Coronary artery (tissue), 2 donors: Measurements from ENCODE around the gene CENPF.

ENCODE experiments used
- DNase-seq: peaks from one replicate; pipeline ENCODE4 v3.0.0-alpha.2; 2017; ENCODE audit warnings: low spot score
- H3K27ac ChIP-seq, 2 donors: fragments of 200-600 bp; sonication (generic); one replicate each; pipeline ENCODE4 v1.5.1; 2016 to 2019
- H3K4me3 ChIP-seq: fragments of 200-600 bp; sonication (generic); 2 replicates; pipeline ENCODE4 v1.5.1; 2016; ENCODE audit warnings: mild to moderate bottlenecking, moderate library complexity
- CTCF ChIP-seq: fragments of 200-600 bp; sonication (generic); IDR thresholded peaks from one replicate; pipeline ENCODE4 v1.5.1; 2019; ENCODE audit warnings: antibody characterized with exemption

The CENPF gene

GRCh38 chr1:214615871-214616270 lies 12.9 kb downstream of the CENPF start:
- DNase-seq: no peak
- TF ChIP-seq CTCF: no peak
- no peak overlapping the region for H3K4me3 ChIP-seq
- H3K27ac ChIP-seq: no peak overlapping the region

- no peak for TF ChIP-seq CTCF
- Histone ChIP-seq H3K27ac (no peak overlapping the region), H3K4me3 (no peak overlapping the region)
- DNase-seq: no peak
Observed at GRCh38 chr1:214617246-214617645, 14.3 kb downstream of the CENPF start.

GRCh38 chr1:214617843-214618242 lies 14.8 kb downstream of the CENPF start:
- no peak for DNase-seq
- TF ChIP-seq CTCF: no peak
- Histone ChIP-seq H3K4me3 (no peak overlapping the region), H3K27ac (no peak overlapping the region)

GRCh38 chr1:214621236-214621635 lies 18.2 kb downstream of the CENPF start:
- H3K4me3 ChIP-seq: no peak overlapping the region
- H3K27ac ChIP-seq: no peak overlapping the region

GRCh38 chr1:214623430-214623829 lies 20.4 kb downstream of the CENPF start:
- no peak overlapping the region for H3K27ac ChIP-seq
- H3K4me3 ChIP-seq: no peak overlapping the region
- no peak for TF ChIP-seq CTCF
- DNase-seq: no peak

More at GRCh38 chr1:214621236-214621635, 18.2 kb downstream of the CENPF start:
- no peak for DNase-seq
- TF ChIP-seq CTCF: no peak

- DNase-seq: no peak
- no peak for TF ChIP-seq CTCF
- H3K27ac ChIP-seq: no peak overlapping the region
- H3K4me3 ChIP-seq: no peak overlapping the region
Observed at GRCh38 chr1:214632091-214632490, 29.1 kb downstream of the CENPF start.

- no peak overlapping the region for H3K4me3 ChIP-seq
- H3K27ac ChIP-seq: no peak overlapping the region
- TF ChIP-seq CTCF: no peak
- no peak for DNase-seq
Observed at GRCh38 chr1:214633686-214634085, 30.7 kb downstream of the CENPF start.
